ENCODE measurements around the gene SARDH.

GRCh38 chr9:133727277-133727875, 10.8 kb downstream of the SARDH start:
- TF ChIP-seq CTCF (IDR thresholded peaks at IDR 0.05) (no peak), POLR2AphosphoS5 (IDR thresholded peaks at IDR 0.05) (no peak)
